Measurements from ENCODE around the gene EIF4E3.
A peak's percentile ranks its signal among the peaks of the same experiment; 100 is the strongest.

EIF4E3 gene

DNA sequence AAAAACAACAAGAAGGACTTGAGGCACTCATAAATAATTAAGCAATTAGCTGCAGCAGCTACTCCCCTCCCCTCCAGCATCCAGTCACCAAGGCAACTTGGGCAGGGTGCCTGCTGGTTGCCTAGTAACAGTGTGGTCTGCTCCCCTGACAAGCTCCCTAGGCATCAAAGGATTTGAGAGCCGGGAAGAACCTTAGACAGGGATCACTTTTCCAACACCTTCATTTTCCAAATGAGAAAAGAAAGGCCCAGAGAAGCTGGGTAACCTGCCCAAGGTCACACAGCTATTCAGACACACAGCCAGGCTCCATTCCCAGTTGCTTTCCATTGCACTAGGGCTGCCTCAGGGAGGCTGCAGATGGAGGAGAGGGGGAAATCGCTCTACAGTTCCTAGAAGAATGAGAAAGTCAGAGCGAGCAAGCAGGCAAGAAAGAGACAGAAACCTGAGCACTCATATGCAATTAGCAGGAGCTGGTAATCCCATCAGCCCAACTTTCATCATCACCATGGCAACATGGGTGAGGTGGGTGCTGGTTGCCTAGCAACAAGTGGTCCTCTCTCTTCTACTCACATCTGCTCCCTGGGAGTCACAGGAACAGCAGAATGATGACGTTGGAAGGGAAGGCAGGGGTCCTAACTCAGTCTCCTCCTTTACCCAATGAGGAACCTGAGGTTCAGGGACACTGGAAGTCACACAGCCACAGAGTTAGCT lies 3.6 kb upstream of the EIF4E3 start:
- Histone ChIP-seq H3K27ac (replicated peaks) (no peak overlapping the region), H3K4me3 (replicated peaks; ENCODE audit: insufficient read depth, low read length) (no peak overlapping the region), H3K27me3 (ENCODE audit: insufficient read depth, poor library complexity, severe bottlenecking) (no peaks in the 10 kb centered on the region)
- peak in 1 of 2 experiments; percentile 16 for DNase-seq (ENCODE audit: low read depth in 1 of 2, low spot score in 1 of 2)
- TF ChIP-seq, protein P1, sequence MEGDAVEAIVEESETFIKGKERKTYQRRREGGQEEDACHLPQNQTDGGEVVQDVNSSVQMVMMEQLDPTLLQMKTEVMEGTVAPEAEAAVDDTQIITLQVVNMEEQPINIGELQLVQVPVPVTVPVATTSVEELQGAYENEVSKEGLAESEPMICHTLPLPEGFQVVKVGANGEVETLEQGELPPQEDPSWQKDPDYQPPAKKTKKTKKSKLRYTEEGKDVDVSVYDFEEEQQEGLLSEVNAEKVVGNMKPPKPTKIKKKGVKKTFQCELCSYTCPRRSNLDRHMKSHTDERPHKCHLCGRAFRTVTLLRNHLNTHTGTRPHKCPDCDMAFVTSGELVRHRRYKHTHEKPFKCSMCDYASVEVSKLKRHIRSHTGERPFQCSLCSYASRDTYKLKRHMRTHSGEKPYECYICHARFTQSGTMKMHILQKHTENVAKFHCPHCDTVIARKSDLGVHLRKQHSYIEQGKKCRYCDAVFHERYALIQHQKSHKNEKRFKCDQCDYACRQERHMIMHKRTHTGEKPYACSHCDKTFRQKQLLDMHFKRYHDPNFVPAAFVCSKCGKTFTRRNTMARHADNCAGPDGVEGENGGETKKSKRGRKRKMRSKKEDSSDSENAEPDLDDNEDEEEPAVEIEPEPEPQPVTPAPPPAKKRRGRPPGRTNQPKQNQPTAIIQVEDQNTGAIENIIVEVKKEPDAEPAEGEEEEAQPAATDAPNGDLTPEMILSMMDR (IDR thresholded peaks at IDR 0.05; ENCODE audit: insufficient read depth, low read length) = no peak
- no peak for TF ChIP-seq POLR2AphosphoS5 (IDR thresholded peaks at IDR 0.05; ENCODE audit: low read depth)
- TF ChIP-seq, protein P2, sequence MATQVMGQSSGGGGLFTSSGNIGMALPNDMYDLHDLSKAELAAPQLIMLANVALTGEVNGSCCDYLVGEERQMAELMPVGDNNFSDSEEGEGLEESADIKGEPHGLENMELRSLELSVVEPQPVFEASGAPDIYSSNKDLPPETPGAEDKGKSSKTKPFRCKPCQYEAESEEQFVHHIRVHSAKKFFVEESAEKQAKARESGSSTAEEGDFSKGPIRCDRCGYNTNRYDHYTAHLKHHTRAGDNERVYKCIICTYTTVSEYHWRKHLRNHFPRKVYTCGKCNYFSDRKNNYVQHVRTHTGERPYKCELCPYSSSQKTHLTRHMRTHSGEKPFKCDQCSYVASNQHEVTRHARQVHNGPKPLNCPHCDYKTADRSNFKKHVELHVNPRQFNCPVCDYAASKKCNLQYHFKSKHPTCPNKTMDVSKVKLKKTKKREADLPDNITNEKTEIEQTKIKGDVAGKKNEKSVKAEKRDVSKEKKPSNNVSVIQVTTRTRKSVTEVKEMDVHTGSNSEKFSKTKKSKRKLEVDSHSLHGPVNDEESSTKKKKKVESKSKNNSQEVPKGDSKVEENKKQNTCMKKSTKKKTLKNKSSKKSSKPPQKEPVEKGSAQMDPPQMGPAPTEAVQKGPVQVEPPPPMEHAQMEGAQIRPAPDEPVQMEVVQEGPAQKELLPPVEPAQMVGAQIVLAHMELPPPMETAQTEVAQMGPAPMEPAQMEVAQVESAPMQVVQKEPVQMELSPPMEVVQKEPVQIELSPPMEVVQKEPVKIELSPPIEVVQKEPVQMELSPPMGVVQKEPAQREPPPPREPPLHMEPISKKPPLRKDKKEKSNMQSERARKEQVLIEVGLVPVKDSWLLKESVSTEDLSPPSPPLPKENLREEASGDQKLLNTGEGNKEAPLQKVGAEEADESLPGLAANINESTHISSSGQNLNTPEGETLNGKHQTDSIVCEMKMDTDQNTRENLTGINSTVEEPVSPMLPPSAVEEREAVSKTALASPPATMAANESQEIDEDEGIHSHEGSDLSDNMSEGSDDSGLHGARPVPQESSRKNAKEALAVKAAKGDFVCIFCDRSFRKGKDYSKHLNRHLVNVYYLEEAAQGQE (IDR thresholded peaks at IDR 0.05; ENCODE audit: insufficient replicate concordance, low read depth) = no peak
- no peak for TF ChIP-seq SPI1 (IDR thresholded peaks at IDR 0.05; ENCODE audit: borderline replicate concordance, low read depth)
- TF ChIP-seq GABPA (IDR thresholded peaks at IDR 0.05; ENCODE audit: low read depth) = no peak

DNA sequence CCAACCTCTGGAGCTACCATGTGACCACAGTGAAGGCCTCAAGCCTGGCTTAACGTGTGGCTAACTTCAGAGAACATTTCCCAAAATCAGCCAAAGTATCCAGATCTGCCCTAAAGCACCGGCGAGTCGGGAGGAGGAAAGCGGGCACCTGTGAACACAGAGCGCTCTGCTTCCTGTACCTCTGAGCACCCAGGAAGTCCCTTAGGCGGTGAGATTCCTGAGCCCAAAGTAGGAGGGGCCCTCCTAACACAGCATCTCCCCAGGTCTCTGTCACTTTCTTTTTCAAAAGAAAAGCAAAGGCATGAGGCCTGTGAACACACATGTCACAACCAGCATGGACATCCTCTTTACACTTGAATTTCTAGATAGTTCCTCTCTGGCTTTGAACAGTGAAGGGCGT lies 944 bp upstream of the EIF4E3 start:
- Histone ChIP-seq H3K27ac (replicated peaks) (no peak overlapping the region), H3K4me3 (replicated peaks; ENCODE audit: insufficient read depth, low read length) (no peak overlapping the region), H3K27me3 (ENCODE audit: insufficient read depth, poor library complexity, severe bottlenecking) (no peaks in the 10 kb centered on the region)
- DNase-seq (ENCODE audit: low read depth in 1 of 2, low spot score in 1 of 2) = peak in 1 of 2 experiments; percentile 25
- TF ChIP-seq, protein P2 (IDR thresholded peaks at IDR 0.05; ENCODE audit: insufficient replicate concordance, low read depth) = no peak
- TF ChIP-seq, protein P1 (IDR thresholded peaks at IDR 0.05; ENCODE audit: insufficient read depth, low read length) = no peak
- TF ChIP-seq POLR2AphosphoS5 (IDR thresholded peaks at IDR 0.05; ENCODE audit: low read depth) (no peak), GABPA (IDR thresholded peaks at IDR 0.05; ENCODE audit: low read depth) (no peak)

DNA sequence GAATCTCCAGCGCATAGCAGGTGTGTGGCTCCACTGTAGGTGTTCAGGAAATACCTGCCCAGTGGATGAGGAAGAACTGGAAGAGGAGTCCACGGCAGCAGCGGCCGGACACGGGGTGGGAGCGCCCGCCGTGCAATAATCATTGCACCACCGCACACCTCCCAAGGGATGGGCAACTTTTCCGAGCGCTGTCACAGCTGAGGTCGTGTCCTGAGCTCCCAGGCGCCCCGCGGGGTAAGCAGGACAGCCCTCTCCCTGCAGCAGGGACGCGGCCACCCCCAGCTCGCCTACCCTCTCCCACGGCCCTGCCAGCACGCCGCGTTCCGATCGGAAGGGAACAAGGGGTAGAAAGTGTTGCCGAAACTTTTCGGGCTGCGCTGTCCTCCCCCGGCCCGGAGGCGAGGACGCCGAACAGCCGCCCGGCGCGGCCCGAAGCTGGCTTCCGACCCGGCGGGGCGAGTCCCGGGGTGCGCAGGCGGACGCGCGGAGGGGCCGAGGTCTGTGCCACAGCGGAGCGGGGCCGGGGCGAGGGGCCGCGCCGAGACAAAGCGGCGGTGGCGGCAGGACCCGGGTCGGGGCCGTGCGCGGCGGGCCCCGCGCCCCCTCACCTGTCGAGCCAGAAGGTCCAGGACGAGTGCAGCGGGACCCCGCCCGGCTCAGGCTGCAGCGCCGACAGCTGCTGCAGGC lies 475 bp downstream of the EIF4E3 start:
- Histone ChIP-seq H3K27me3 (ENCODE audit: insufficient read depth, poor library complexity, severe bottlenecking) (no peaks in the 10 kb centered on the region), H3K4me3 (replicated peaks; ENCODE audit: insufficient read depth, low read length) (peak overlapping the region; percentile 69), H3K27ac (replicated peaks) (no peak overlapping the region)
- TF ChIP-seq POLR2AphosphoS5 (IDR thresholded peaks at IDR 0.05; ENCODE audit: low read depth) (no peak), GABPA (IDR thresholded peaks at IDR 0.05; ENCODE audit: low read depth) (no peak), SPI1 (IDR thresholded peaks at IDR 0.05; ENCODE audit: borderline replicate concordance, low read depth) (no peak)
- TF ChIP-seq, protein P1 (IDR thresholded peaks at IDR 0.05; ENCODE audit: insufficient read depth, low read length) = no peak
- TF ChIP-seq, protein P2 (IDR thresholded peaks at IDR 0.05; ENCODE audit: insufficient replicate concordance, low read depth) = no peak
- DNase-seq (ENCODE audit: low read depth in 1 of 2, low spot score in 1 of 2) = peak in 1 of 2 experiments; percentile 32
